A673 (cell line): ENCODE measurements around the gene HSD17B14. TPM values are rescaled to one million over a fixed set of nuclear protein-coding genes. Genes with fewer than 3 reads are reported as not detected.
A peak's percentile ranks its signal among the peaks of the same experiment; 100 is the strongest.

Source experiments
- BruUV-seq: library from RNA; stranded (reverse); fragments of 400-500 nt; replicated peaks from 2 replicates; lab custom pipeline; 2021; lab: Mats Ljungman, UMichigan
- CTCF ChIA-PET: fragments of 300-600 bp; sonication (Branson Sonifier 250); formaldehyde crosslinking; loops from one replicate; lab custom pipeline; 2022; ENCODE audit warnings: antibody characterized with exemption; lab: Charles Lee
- POLR2A ChIA-PET: fragments of 300-600 bp; sonication (Branson Sonifier 250); formaldehyde crosslinking; loops from one replicate; lab custom pipeline; 2022; ENCODE audit warnings: antibody characterized with exemption; ENCODE audit not compliant: low non-redundant PET; lab: Charles Lee
- DNase-seq: peaks from one replicate; pipeline ENCODE4 v3.0.0-alpha.2; 2015; ENCODE audit warnings: low spot score
- H3K27ac ChIP-seq: fragments of 200-600 bp; sonication (generic); 2 replicates; pipeline ENCODE4 v1.5.1; 2016; ENCODE audit warnings: mixed run types, low read depth, mild to moderate bottlenecking, mixed read lengths, antibody characterized with exemption, low read length; ENCODE audit not compliant: poor library complexity, severe bottlenecking
- H3K27me3 ChIP-seq: fragments of 200-600 bp; sonication (generic); replicated peaks from 2 replicates; pipeline ENCODE4 v1.6.1; 2017; ENCODE audit warnings: mixed run types, low read depth, mild to moderate bottlenecking, mixed read lengths, antibody characterized with exemption, low read length; ENCODE audit not compliant: insufficient read depth, poor library complexity
- H3K36me3 ChIP-seq: fragments of 200-600 bp; sonication (generic); 2 replicates; pipeline ENCODE4 v1.6.1; 2016; ENCODE audit warnings: mixed run types, mild to moderate bottlenecking, mixed read lengths, antibody characterized with exemption, low read length; ENCODE audit not compliant: insufficient read depth, poor library complexity, severe bottlenecking
- H3K4me1 ChIP-seq: fragments of 200-600 bp; sonication (generic); 2 replicates; pipeline ENCODE4 v1.6.1; 2017; ENCODE audit warnings: mixed run types, mild to moderate bottlenecking, mixed read lengths, antibody characterized with exemption, low read length; ENCODE audit not compliant: insufficient read depth, poor library complexity, severe bottlenecking
- H3K4me3 ChIP-seq: fragments of 200-600 bp; sonication (generic); 2 replicates; pipeline ENCODE4 v1.5.1; 2016; ENCODE audit warnings: low read depth, mixed run types, mild to moderate bottlenecking, mixed read lengths, low read length; ENCODE audit not compliant: poor library complexity, severe bottlenecking
- H3K9me3 ChIP-seq: fragments of 200-600 bp; sonication (generic); 2 replicates; pipeline ENCODE4 v1.6.1; 2016; ENCODE audit warnings: mixed run types, low read depth, mild to moderate bottlenecking, mixed read lengths, antibody characterized with exemption, low read length; ENCODE audit not compliant: poor library complexity, severe bottlenecking
- EZH2 ChIP-seq: fragments of 200-600 bp; sonication (generic); IDR thresholded peaks from 2 replicates; pipeline ENCODE4 v1.6.1; 2017; ENCODE audit warnings: borderline replicate concordance, low read depth, mild to moderate bottlenecking, mixed read lengths, antibody characterized with exemption, low read length; ENCODE audit not compliant: poor library complexity, severe bottlenecking
- intact Hi-C: fragments of 100-400 bp; cut with micrococcal nuclease; formaldehyde crosslinking; loops from one replicate; pipeline ENCODE4 v1.10.0; 2022; ENCODE audit not compliant: unreplicated experiment
- total RNA-seq: library from RNA; stranded (reverse); gene quantifications from 2 replicates; pipeline ENCODE4 v1.2.3, GENCODE V29; 2021
- TF ChIP-seq, protein P1 (sequence below): fragments of 300-800, 200-600 bp; sonication (generic); conservative IDR thresholded peaks from 2 replicates; pipeline ENCODE4 v1.5.1; 2017; ENCODE audit warnings: low read depth, mild to moderate bottlenecking, antibody characterized with exemption, low read length, moderate library complexity, mixed read lengths

Gene HSD17B14
- total RNA-seq, 1 experiment from 2014 or later, result 2.0 TPM

DNA sequence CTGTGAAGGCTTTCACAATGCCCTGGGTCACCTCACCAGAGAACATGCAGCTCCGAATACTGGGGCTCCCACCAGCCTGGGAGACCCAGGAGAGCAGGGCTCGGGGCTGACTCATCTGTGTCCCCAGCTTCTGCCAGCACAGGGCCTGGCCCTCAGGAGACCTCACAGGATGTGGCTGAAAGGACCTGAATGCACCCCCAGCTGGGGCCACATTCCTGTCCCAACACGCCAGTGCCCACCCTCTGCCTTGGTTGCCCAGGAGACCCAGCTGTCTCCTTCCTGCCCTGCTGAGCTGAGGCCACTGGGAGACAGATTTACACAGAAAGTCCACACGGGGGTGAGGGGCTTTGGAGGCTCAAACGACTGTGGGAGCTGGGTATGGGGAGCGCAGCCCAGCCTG lies 37.4 kb downstream of the HSD17B14 start:
- H3K4me3 ChIP-seq, result no peak overlapping the region
- ChIA-PET POLR2A (no interaction called here), CTCF (interaction anchor here (0.6 to 1.4 kb wide), 2 partner anchors 11 to 835 kb away, joined by 3 read pairs; no protein-coding TSS in a partner anchor)
- H3K4me1 ChIP-seq, result peaks cover 10% of the 10 kb centered on the region
- intact Hi-C loops, result loop anchor here (10.0 kb wide), 1 partner anchor 426 kb away; no protein-coding TSS in a partner anchor
- no peaks in the 10 kb centered on the region for H3K36me3 ChIP-seq
- no peaks in the 10 kb centered on the region for H3K9me3 ChIP-seq
- no peaks in the 10 kb centered on the region for H3K27me3 ChIP-seq
- BruUV-seq, result no TSS peak
- TF ChIP-seq, protein P1, sequence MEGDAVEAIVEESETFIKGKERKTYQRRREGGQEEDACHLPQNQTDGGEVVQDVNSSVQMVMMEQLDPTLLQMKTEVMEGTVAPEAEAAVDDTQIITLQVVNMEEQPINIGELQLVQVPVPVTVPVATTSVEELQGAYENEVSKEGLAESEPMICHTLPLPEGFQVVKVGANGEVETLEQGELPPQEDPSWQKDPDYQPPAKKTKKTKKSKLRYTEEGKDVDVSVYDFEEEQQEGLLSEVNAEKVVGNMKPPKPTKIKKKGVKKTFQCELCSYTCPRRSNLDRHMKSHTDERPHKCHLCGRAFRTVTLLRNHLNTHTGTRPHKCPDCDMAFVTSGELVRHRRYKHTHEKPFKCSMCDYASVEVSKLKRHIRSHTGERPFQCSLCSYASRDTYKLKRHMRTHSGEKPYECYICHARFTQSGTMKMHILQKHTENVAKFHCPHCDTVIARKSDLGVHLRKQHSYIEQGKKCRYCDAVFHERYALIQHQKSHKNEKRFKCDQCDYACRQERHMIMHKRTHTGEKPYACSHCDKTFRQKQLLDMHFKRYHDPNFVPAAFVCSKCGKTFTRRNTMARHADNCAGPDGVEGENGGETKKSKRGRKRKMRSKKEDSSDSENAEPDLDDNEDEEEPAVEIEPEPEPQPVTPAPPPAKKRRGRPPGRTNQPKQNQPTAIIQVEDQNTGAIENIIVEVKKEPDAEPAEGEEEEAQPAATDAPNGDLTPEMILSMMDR, result no peak
- TF ChIP-seq EZH2, result no peak
- DNase-seq, result peak; percentile 70
- peak overlapping the region; percentile 70 for H3K27ac ChIP-seq

DNA sequence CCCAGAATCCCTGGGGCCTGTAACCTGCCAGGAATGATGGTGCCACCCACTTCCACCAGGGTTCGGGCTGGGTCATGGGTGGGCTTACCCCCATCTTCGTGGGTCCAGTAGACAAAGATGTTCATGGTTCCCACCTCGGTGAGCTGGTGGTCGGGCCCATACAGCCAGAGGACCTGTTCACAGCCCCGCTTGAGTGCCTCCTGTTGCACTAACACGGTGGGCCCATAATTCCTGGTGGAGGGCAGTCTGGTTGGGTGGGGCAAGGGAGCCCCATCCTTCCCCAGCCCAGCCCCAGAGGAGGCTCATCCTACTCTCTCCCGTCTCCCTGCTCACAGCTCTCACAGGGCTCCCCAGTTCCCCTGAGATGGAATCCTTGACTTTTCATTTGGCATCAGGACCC lies 39.2 kb downstream of the HSD17B14 start:
- Histone ChIP-seq H3K4me3 (no peak overlapping the region), H3K9me3 (no peaks in the 10 kb centered on the region), H3K36me3 (no peaks in the 10 kb centered on the region), H3K27ac (no peak overlapping the region), H3K27me3 (no peaks in the 10 kb centered on the region), H3K4me1 (peaks cover 10% of the 10 kb centered on the region)
- DNase-seq, result no peak
- intact Hi-C loops, result loop anchor here (10.0 kb wide), 1 partner anchor 428 kb away; no protein-coding TSS in a partner anchor
- CTCF ChIA-PET, result no interaction called here
- TF ChIP-seq, protein P1, result no peak
- no peak for TF ChIP-seq EZH2
- no TSS peak for BruUV-seq
- POLR2A ChIA-PET, result no interaction called here

DNA sequence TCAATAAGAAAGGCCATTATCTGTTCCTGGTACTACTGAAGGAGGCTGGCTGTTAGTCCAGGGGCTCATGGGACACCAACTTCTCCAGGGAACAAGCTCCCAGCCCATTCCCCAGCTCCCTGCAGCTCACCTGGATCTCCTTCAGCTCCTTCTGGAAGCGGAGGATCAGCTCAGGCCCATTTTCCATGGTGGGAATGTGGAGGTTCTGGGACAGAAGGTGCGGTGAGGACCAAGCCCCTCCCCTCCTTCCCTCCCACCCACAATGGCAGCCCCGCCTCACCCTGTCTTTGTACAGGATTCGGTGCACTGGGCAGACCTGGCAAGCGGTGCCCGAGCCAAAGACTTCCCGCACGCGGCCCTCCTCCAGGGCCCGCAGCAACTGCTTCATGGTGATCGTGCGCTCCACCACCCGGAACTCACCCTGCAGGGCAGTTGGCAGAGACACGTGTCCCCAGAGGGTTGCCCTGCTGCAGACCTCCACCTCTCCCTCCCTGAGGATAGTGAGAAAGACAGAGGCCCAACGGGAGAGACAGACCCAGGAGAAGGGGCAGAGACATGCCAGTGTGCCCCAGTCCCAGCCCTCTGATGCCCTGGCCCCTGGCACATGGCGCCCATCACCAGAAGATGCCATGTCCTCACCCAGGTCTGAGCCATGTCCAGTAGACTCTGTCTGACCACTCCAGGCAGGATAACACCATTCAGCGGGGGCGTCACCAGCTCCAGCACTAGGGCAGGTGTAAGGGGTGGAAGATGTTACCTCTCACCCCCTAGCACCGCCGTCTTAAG lies 39.8 kb downstream of the HSD17B14 start:
- CTCF ChIA-PET, result interaction anchor here (1.3 to 3.0 kb wide), 3 partner anchors 46 to 197 kb away, joined by 4 to 32 read pairs (median 19); partner anchors contain the start of gene RUVBL2

More for the DNA sequence above, 39.8 kb downstream of the HSD17B14 start:
- no peaks in the 10 kb centered on the region for H3K36me3 ChIP-seq
- no TSS peak for BruUV-seq
- H3K4me1 ChIP-seq, result peaks cover 10% of the 10 kb centered on the region
- H3K4me3 ChIP-seq, result no peak overlapping the region
- POLR2A ChIA-PET, result no interaction called here
- no peak for DNase-seq
- H3K27ac ChIP-seq, result peak overlapping the region; percentile 64
- no peaks in the 10 kb centered on the region for H3K9me3 ChIP-seq
- no peak for TF ChIP-seq EZH2
- TF ChIP-seq, protein P1, result no peak
- intact Hi-C loops, result loop anchor here (10.0 kb wide), 1 partner anchor 428 kb away; no protein-coding TSS in a partner anchor
- no peaks in the 10 kb centered on the region for H3K27me3 ChIP-seq
